Activated T-cell treated with anti-CD3 and anti-CD28 coated beads, Interleukin-2, amount 50 U/mL, for 24 hours (primary cell): ENCODE measurements around the gene SLC7A14.

ENCODE experiments used
- DNase-seq: peaks from one replicate; pipeline ENCODE4 v3.0.0-alpha.2; 2020
- H3K27ac Mint-ChIP-seq: 2 replicates; pipeline ENCODE4 v1.8.0; 2020; ENCODE audit warnings: mild to moderate bottlenecking, mixed read lengths
- H3K27me3 Mint-ChIP-seq: 2 replicates; pipeline ENCODE4 v1.8.0; 2020; ENCODE audit warnings: mixed read lengths
- H3K36me3 Mint-ChIP-seq: 2 replicates; pipeline ENCODE4 v1.8.0; 2020; ENCODE audit warnings: low read depth, mixed read lengths
- H3K4me1 Mint-ChIP-seq: 2 replicates; pipeline ENCODE4 v1.8.0; 2020; ENCODE audit warnings: low read depth, mixed read lengths
- H3K4me3 Mint-ChIP-seq: 2 replicates; pipeline ENCODE4 v1.8.0; 2020; ENCODE audit warnings: mild to moderate bottlenecking, moderate library complexity, mixed read lengths
- H3K9me3 Mint-ChIP-seq: 2 replicates; pipeline ENCODE4 v1.8.0; 2020; ENCODE audit warnings: mixed read lengths

Gene SLC7A14

GRCh38 chr3:170508291-170508690 is 77.6 kb downstream of the SLC7A14 start:
- Mint-ChIP-seq H3K27me3 (peaks cover 12% of the 10 kb centered on the region), H3K36me3 (no peaks in the 10 kb centered on the region), H3K9me3 (no peaks in the 10 kb centered on the region), H3K4me3 (no peak overlapping the region), H3K4me1 (no peaks in the 10 kb centered on the region), H3K27ac (no peak overlapping the region)
- no peak for DNase-seq

GRCh38 chr3:170507063-170507462 is 78.8 kb downstream of the SLC7A14 start:
- Mint-ChIP-seq H3K36me3 (no peaks in the 10 kb centered on the region), H3K27ac (no peak overlapping the region), H3K4me3 (no peak overlapping the region), H3K9me3 (no peaks in the 10 kb centered on the region), H3K27me3 (peaks cover 9% of the 10 kb centered on the region), H3K4me1 (no peaks in the 10 kb centered on the region)
- DNase-seq, result no peak

DNA sequence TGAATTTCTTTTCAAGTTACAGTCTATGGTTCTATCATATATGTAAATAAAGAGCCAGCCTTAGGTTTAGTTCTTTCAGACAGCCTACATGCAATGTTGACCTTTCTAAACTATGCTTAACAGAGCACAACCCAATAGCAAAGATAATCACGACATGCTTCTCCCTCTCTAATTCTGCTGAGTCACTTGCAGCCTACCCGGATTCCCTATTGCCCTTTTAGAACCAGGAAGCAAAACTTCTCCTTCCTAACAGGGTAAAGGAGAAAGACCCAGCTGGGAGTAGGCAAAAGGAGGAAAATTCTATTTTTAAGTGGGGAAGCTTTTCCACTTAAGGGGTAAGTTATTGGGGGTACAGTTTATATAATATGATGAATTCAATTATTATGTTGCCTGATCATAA is 79.3 kb downstream of the SLC7A14 start:
- H3K27me3 Mint-ChIP-seq, result peaks cover 9% of the 10 kb centered on the region
- no peak overlapping the region for H3K27ac Mint-ChIP-seq
- no peaks in the 10 kb centered on the region for H3K4me1 Mint-ChIP-seq
- no peaks in the 10 kb centered on the region for H3K9me3 Mint-ChIP-seq
- no peak overlapping the region for H3K4me3 Mint-ChIP-seq
- no peak for DNase-seq
- H3K36me3 Mint-ChIP-seq, result no peaks in the 10 kb centered on the region

DNA sequence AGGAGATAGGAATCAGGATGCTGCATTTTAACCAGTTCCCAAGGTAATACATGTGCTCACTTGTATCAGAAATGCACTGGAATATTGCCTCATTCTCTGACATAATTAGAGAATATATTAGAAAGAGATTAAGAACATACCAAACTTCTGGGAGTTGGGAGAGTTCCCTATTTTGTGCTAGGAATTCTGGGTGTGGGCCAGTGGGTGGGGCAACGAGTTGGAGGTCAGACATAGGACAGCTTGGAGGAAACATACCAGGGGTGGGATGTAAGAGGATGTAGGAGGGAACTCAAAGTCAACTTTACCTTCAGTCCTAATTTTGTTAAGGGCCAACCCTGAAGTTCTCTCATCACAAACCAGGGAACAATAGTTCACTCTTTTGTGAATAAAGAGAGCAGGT is 83.6 kb downstream of the SLC7A14 start:
- no peak overlapping the region for H3K4me3 Mint-ChIP-seq
- no peaks in the 10 kb centered on the region for H3K36me3 Mint-ChIP-seq
- H3K9me3 Mint-ChIP-seq, result no peaks in the 10 kb centered on the region
- peaks cover 9% of the 10 kb centered on the region for H3K27me3 Mint-ChIP-seq
- DNase-seq, result no peak
- no peaks in the 10 kb centered on the region for H3K4me1 Mint-ChIP-seq
- no peak overlapping the region for H3K27ac Mint-ChIP-seq

DNA sequence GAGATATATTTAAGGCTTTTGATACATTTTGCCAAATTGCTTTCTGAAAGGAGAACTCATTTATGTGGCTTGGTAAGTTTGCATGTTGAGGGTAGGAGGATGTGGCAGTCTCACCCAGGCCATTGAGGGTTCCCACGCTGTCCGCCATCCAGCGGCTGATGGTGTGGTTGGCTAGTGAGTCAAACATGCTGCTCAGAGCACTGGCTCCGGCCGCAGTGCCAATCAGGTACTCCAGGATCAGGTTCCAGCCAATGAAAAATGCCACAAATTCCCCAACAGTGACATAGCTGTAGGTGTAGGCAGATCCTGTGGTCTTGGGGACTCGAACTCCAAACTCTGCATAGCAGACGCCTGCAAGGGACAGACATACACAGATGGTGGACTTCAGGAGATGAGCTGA is 84.9 kb downstream of the SLC7A14 start:
- Mint-ChIP-seq H3K36me3 (no peaks in the 10 kb centered on the region), H3K27ac (no peak overlapping the region), H3K4me1 (no peaks in the 10 kb centered on the region), H3K27me3 (peaks cover 5% of the 10 kb centered on the region), H3K9me3 (no peaks in the 10 kb centered on the region), H3K4me3 (no peak overlapping the region)
- no peak for DNase-seq

GRCh38 chr3:170500462-170500861 is 85.4 kb downstream of the SLC7A14 start:
- H3K9me3 Mint-ChIP-seq, result no peaks in the 10 kb centered on the region
- H3K4me1 Mint-ChIP-seq, result no peaks in the 10 kb centered on the region
- H3K27ac Mint-ChIP-seq, result no peak overlapping the region
- no peaks in the 10 kb centered on the region for H3K36me3 Mint-ChIP-seq
- no peak overlapping the region for H3K4me3 Mint-ChIP-seq
- H3K27me3 Mint-ChIP-seq, result peaks cover 5% of the 10 kb centered on the region
- no peak for DNase-seq

DNA sequence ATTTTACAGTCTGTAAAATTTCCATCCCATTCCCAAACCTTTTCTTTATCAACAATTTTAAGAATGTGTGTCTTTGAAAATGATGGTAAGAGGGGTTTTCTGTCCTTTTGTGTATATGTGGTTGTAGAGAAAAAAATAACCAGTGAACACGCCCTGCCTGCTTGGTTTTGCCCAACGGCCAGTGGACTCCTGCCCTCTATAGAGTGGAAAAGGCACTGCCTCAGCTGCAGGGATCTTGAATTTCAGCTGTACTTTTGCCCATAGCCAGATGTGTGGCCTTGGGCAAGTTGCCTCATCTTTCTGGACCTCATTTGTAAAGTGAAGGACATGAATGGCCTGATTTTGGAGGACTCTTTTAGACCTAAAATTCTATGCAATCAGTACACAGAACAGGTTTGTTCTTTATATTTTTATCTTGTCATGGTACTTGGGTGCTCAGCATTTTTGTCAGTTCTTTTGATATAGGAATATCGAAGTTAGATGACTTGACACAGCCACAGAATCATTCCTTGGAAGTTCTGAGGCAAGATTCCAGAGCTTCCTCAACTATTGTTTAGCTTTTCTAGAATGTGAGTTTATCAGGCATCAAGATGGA is 86.2 kb downstream of the SLC7A14 start:
- no peak overlapping the region for H3K27ac Mint-ChIP-seq
- DNase-seq, result no peak
- H3K4me1 Mint-ChIP-seq, result no peaks in the 10 kb centered on the region
- no peaks in the 10 kb centered on the region for H3K36me3 Mint-ChIP-seq
- H3K4me3 Mint-ChIP-seq, result no peak overlapping the region
- H3K9me3 Mint-ChIP-seq, result no peaks in the 10 kb centered on the region
- H3K27me3 Mint-ChIP-seq, result peaks cover 5% of the 10 kb centered on the region

- H3K4me3 Mint-ChIP-seq, result no peak overlapping the region
- H3K9me3 Mint-ChIP-seq, result no peaks in the 10 kb centered on the region
- DNase-seq, result no peak
- no peaks in the 10 kb centered on the region for H3K4me1 Mint-ChIP-seq
- H3K36me3 Mint-ChIP-seq, result no peaks in the 10 kb centered on the region
- H3K27me3 Mint-ChIP-seq, result peaks cover 5% of the 10 kb centered on the region
- H3K27ac Mint-ChIP-seq, result no peak overlapping the region
Measured at GRCh38 chr3:170497207-170498095, 88.4 kb downstream of the SLC7A14 start.

DNA sequence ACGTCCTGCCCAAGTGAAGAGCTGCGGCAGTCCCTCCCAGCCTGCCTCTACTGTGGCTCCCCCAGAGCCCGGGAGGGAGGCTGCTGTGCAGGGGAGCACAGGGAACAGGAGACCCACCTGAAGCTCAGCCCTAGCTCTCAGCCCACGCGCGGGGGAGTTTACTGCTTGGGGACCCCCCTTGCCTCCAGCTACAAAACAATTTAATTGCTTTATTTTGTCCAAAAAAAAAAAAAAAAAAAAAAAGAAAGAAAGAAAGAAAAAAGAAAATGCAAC is 89.1 kb downstream of the SLC7A14 start:
- no peaks in the 10 kb centered on the region for H3K9me3 Mint-ChIP-seq
- H3K36me3 Mint-ChIP-seq, result no peaks in the 10 kb centered on the region
- no peak overlapping the region for H3K4me3 Mint-ChIP-seq
- peaks cover 5% of the 10 kb centered on the region for H3K27me3 Mint-ChIP-seq
- no peak overlapping the region for H3K27ac Mint-ChIP-seq
- DNase-seq, result no peak
- no peaks in the 10 kb centered on the region for H3K4me1 Mint-ChIP-seq

GRCh38 chr3:170496026-170496867 is 89.6 kb downstream of the SLC7A14 start:
- Mint-ChIP-seq H3K27me3 (peaks cover 5% of the 10 kb centered on the region), H3K4me1 (no peaks in the 10 kb centered on the region)

GRCh38 chr3:170494766-170495165 is 91.1 kb downstream of the SLC7A14 start:
- H3K4me3 Mint-ChIP-seq, result no peak overlapping the region
- peaks cover 3% of the 10 kb centered on the region for H3K27me3 Mint-ChIP-seq
- H3K36me3 Mint-ChIP-seq, result no peaks in the 10 kb centered on the region
- H3K9me3 Mint-ChIP-seq, result no peaks in the 10 kb centered on the region
- H3K27ac Mint-ChIP-seq, result no peak overlapping the region
- H3K4me1 Mint-ChIP-seq, result no peaks in the 10 kb centered on the region
- no peak for DNase-seq

More at GRCh38 chr3:170496026-170496867, 89.6 kb downstream of the SLC7A14 start:
- Mint-ChIP-seq H3K4me3 (no peak overlapping the region), H3K9me3 (no peaks in the 10 kb centered on the region), H3K27ac (no peak overlapping the region), H3K36me3 (no peaks in the 10 kb centered on the region)
- no peak for DNase-seq

GRCh38 chr3:170493712-170494182 is 92.1 kb downstream of the SLC7A14 start:
- Mint-ChIP-seq H3K9me3 (no peaks in the 10 kb centered on the region), H3K27me3 (no peaks in the 10 kb centered on the region), H3K4me1 (no peaks in the 10 kb centered on the region), H3K27ac (no peak overlapping the region), H3K36me3 (no peaks in the 10 kb centered on the region), H3K4me3 (no peak overlapping the region)
- no peak for DNase-seq

- no peaks in the 10 kb centered on the region for H3K9me3 Mint-ChIP-seq
- no peak overlapping the region for H3K4me3 Mint-ChIP-seq
- H3K27ac Mint-ChIP-seq, result no peak overlapping the region
Measured at GRCh38 chr3:170491901-170492300, 94.0 kb downstream of the SLC7A14 start.

DNA sequence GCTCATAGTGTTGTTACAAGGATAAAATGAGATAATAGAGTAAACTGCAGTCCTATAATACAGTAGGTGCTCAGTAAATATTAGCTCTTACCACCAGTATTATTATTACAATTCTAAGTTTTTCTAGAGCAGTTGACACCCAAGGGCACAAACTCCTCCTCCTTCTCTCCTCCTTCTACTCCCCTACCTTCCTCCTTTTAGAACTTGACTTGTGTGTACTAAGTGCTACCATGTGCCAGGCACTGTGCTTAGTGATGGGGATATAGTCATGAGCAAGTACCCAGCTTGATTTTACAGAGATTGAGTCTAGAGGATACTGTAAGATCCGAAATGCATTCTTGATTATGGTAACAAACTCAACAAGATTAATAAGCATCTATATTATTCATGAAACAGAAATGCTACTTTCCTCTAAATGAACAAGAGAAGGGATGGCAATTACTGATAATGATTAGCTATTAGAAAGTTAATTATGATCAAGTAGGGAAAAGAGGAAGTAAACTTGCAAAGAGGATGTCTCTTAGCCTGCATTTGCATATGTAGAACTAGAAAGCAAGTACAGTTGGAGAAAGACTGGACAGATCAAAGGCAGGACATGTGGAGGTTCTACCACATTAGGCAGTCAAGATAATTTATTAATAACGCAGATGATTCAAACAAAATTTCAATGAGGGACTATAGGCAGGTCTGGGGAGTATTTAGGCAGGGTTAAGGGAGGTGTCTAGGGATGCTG is 94.9 kb downstream of the SLC7A14 start:
- Mint-ChIP-seq H3K27me3 (peaks cover 15% of the 10 kb centered on the region), H3K36me3 (no peaks in the 10 kb centered on the region), H3K27ac (no peak overlapping the region), H3K4me3 (no peak overlapping the region), H3K4me1 (no peaks in the 10 kb centered on the region), H3K9me3 (no peaks in the 10 kb centered on the region)
- no peak for DNase-seq

More at GRCh38 chr3:170491901-170492300, 94.0 kb downstream of the SLC7A14 start:
- no peak for DNase-seq
- Mint-ChIP-seq H3K4me1 (no peaks in the 10 kb centered on the region), H3K27me3 (peaks cover 8% of the 10 kb centered on the region), H3K36me3 (no peaks in the 10 kb centered on the region)
